Dedifferentiated amniotic fluid mesenchymal stem cell (primary cell): ENCODE data around the gene GTF2IRD1.
"Not testable (repeated sequence)": the region's sequence is repeated elsewhere in the genome, so short reads cannot be mapped to it uniquely, and the experiment has no call there.

Experiments used
- DNase-seq: peaks from one replicate; pipeline ENCODE4 v3.0.0-alpha.2; 2016; ENCODE audit errors: extremely low spot score

GTF2IRD1 gene

DNA sequence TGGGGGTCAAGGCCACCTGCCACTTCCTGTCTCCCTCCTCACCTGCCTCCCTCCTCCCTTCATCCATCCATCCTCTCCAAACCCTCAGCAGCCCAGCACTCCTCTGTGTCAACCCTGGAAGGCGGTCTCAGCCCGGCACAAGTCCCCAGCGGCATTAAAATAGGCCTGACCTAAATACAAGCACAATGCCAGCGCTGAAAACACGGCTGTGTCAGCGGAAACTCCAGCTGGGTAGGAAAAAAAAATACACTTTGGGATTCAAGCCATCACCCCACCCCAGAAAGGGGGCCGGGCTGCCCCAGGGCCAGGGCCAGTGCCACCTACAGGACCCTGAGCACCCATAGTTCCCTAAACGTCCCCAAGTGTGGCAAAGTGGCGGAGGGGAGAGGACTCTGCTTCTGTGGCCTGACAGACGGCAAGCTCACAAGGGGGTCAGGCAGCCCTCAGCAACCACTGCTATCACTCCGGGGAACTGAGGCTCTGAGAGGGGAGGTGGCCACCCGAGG lies 22.7 kb upstream of the GTF2IRD1 start:
- no peak for DNase-seq

DNA sequence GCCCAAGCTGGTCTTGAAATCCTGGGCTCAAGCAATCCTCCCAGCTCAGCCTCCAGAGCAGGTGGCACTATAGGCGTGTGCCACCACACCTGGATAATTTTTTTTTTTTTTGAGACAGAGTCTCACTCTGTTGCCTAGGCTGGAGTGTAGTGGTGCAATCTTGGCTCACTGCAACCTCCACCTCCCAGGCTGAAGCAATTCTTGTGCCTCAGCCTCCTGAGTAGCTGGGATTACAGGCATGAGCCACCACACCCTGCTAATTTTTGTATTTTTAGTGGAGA lies 16.5 kb upstream of the GTF2IRD1 start:
- DNase-seq = not testable (repeated sequence)

DNA sequence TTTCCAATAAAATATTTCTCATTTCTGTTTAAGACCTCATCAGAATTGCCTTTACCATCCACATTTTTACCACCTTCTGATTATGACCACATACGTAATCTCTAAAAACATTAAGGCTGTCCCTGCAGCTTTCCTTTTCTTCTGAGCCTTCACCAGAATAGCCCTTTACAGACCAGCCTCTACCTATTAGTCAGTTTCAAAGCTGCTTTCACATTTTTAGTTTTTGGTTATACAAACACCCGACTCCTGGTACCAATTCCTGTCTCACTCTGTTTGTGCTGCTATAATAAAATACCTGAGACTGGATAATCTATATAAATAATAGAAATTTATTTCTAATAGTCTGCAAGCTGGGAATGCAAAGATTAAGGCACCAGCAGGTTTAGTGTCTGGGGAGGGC lies 15.4 kb upstream of the GTF2IRD1 start:
- DNase-seq = no peak

DNA sequence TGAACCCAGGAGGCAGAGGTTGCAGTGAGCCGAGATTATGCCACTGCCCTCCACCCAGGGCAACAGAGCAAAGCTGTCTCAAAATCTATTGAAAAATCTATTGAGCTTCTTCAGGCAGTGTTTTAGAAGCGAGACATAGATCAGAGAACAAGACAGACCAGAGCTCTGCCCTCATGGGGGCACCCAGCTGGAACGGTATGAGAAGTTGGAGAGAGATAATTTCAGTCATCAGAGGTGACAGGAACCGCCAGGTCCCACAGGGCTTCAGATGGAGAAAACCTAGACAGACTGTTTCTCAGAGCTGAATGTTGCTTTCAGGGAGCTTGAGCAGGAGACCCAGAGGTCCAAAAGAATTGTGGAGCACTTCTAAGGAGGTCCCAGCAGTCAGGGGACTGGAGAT lies 14.2 kb upstream of the GTF2IRD1 start:
- no peak for DNase-seq

DNA sequence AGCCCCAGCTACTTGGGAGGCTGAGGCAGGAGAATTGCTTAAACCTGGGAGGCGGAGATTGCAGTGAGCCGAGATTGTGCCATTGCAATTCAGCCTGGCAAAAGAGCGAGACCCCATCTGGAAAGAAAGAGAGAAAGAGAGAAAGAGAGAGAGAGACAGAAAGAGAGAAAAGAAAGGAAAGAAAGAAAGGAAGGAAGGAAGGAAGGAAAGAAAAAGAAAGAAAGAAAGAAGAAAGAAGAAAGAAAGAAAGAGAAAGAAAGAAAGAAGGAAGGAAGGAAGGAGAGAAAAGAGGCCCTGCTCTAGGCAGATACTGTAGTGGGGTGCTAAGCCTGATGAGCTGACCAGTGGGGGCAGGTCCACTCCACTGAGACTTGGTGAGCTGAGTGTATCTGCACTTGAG lies 13.6 kb upstream of the GTF2IRD1 start:
- not testable (repeated sequence) for DNase-seq

DNA sequence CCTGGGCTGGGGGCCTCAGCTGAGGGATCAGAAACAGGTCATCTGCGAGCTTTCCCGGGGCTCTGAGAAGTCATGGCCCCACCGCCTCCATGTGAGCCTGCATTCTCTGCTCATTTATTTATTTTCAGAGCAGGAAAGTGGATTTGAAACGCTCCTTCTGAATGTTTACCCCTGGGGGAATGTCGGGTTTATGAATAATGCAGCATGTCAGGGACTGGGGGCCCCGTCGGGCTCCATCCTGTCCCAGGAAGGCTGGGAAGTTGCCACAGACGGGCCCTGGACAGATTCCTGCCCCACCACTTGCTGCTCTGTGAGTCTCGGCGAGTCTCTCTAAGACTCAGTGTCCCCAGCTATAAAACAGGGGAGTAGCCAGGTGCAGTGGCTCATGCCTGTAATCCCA lies 11.9 kb upstream of the GTF2IRD1 start:
- no peak for DNase-seq

DNA sequence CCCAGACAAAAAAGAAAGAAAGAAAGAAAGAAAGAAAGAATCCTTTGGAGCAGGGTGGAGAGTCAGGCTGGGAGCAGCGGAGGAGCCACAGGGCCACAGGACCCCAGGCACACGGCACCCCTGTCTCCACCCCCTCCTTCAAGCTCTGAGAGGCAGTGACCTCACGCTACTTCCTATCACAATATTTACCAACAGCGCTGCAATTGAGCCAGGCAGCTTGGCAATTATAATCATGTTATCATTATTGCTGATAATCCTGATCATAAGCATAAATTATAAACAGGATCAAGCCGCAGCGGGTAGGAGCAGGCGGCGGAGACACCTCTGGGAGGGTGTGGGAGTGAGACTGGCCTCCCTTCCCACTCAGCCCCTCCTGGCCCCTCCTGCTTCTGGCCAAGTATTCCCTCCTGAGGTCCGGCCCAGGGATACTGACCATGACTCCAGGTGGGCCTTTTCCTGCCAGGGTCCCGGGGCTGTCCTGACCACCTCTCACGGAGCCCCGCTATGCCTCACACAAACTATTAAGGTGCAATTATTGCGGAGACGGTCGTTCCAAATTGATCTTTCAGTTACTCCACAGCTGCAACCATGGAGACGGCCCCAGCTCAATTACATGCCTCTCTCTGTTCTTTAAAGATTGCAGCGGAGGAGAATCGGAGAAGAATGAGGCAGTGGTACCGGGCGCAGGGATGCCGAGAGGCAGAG lies 10.0 kb upstream of the GTF2IRD1 start:
- no peak for DNase-seq

DNA sequence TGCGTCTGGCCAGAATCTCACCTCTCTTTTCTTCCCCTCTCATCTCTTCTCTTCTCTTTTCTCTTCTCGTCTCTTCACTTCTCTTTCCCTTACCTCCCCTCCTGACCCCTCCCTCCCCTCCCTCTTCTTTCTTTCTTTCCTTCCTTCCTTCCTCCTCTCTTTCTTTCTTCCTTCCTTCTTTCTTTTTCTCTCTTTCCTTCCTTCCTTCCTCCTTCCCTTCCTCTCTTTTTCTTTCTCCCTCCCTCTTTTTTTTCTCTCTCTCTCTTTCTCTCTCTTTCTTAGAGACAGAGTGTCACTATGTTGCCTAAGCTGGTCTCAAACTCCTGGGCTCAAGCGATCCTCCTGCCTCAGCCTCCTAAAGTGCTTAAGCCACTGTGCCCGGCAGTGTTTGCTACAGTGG lies 4.6 kb upstream of the GTF2IRD1 start:
- DNase-seq = no peak

DNA sequence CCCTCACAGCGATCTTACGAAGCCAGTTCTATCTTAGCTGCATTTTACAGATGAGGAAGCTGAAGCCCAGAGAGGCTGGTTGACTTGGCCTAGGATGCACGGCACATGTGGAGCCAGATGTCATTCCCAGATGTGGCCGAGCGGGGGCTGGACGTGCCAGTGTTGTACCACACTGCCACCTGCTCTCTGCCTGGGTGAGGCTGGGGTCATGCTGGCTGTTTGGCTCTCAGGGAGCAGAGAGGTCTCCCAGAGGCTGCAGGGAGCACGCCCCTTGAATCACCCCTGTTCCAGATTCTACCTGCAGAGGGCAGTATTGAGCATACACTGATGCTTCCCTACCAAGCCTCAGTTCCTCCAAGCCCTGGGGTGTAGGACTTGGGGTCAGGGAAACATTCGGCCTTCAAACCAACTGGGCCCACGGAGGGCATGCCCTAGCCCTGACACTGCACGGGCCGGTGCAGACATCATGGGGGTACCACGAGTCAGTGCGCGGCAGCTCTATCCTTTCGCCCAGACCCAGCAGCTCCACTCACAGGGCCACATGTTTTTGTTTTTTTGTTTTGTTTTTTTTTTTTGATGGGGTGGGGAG lies 3.8 kb upstream of the GTF2IRD1 start:
- no peak for DNase-seq

DNA sequence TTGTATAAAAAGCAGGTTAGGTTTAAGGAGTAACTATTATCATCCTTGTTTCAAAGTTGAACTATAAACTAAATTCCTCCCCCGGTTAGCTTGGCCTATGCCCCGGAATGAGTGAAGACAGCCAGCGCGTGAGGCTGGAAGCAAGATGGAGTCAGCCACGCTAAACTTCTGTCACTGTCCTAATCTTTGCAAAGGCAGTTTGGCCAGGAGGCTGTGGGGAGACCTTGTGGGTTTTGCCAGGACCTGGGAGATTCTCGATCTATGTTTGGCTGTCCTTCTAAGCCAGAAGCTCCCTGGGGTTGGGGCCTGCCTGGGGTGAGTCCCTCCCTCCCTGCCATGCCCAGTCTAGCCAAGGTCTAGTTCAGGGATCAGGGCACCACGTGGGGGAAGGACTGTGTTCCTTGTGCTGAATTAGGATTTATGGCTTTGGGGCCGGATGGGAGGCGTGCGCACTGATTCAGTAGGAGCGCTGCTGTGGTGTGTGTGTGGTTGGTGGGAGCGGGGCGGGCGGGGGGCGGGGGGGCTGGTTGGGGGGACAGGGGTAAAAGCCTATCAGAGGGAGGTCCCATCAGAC lies 871 bp upstream of the GTF2IRD1 start:
- DNase-seq = no peak

DNA sequence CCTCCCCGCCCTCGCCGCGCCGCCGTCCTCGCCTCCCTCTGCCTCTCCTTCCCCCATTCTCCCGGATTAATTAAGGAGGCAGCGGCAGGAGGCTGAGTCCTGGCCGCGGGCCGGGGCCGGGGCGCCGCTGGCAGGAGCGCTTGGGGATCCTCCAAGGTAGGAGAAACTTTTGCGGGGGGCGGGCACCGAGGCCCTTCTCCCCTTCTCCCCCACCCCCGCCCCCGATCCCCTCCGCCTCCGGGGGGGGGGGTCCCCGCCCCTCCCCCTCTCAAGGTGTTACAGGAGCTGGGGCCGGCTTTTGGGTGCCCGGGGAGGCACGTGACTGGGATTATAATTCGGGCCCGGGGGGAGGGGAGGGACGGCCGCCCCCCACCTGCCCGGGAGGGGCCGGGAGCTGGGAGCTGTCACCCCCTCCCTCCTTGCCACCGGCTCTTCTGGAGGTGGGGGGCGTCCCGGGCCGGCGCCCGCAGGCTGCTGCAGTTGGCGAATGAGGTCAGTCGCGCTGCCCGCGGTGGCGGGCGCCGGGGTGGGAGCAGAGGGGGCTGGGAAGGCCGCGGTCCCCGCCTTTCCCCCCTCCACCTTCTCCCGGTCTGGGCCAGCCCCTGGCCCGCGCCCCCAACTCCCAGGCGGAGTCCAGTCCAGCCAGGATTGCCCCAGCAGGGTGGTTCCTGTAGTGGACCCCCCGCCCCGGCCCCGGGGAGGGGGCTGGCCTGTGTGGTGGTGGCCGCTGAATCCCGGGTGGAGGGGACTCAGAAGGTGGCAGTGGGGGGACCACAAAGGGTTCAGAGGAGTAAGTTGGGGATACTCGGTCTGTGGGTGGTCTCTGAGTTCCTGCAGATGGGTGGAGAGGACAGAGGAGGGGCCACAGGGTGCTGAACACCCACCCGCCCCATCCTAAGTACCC lies 567 bp downstream of the GTF2IRD1 start:
- no peak for DNase-seq

DNA sequence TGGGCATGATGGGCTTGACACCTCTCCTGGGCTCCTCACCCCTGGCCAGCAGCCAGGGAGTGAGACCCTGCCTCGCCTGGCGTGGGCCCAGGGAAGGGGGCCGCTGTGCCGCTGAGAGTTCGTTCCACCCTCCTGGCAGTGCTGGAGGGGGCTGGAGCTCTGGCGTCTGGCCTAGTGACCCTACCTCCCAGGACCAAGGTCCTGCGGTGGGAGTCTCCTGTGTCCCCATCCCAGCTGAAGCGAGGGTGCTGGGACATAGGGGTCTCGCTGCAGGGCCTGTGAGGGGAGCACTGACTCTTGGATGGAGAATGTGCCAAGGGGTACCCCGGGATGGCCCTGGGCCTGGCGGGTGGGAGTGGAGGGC lies 1.2 kb downstream of the GTF2IRD1 start:
- no peak for DNase-seq

DNA sequence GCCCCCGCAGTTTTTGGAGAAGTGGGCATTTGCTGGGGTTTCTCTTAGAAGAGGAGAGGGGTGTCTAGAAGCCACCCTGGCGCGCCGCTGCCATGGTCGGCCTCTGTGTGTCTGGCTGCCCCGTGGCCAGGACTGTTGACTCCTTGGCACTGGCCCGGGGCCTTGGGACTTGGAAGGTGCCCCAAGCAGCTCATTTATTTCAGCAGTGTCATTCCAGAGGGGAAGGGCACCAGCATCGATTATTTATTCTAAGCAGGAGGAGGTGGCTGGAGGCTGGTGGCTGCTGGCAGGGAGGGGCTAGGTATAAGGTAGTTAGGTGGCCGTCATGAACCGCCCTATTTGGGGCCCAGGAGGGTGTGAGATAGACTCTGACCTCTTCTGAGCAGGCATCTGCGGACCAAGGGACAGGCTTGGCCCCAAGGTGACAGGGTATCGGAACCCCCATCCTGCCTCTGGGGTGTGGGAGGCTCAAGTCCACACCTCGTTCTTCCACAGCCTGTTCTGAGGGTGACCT lies 1.6 kb downstream of the GTF2IRD1 start:
- no peak for DNase-seq

DNA sequence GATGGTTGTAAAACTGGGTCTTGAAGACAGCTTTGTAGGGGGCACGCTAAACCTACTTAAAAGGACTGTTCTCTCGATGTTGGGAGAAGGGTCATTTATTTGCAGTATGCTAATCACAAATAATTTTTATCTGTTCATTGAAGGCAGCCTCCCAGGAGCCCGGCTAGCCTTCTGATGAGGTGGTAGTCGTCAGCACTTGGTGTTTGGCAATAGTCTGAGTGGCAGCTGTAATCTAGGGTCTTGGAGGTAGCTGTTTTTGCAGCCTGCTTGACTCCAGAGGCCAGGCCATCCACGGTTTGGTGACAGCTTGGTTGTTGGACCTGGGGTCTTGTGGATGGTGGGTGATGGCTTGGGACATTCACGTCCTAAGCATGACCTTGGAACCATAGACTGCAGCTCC lies 2.2 kb downstream of the GTF2IRD1 start:
- no peak for DNase-seq

DNA sequence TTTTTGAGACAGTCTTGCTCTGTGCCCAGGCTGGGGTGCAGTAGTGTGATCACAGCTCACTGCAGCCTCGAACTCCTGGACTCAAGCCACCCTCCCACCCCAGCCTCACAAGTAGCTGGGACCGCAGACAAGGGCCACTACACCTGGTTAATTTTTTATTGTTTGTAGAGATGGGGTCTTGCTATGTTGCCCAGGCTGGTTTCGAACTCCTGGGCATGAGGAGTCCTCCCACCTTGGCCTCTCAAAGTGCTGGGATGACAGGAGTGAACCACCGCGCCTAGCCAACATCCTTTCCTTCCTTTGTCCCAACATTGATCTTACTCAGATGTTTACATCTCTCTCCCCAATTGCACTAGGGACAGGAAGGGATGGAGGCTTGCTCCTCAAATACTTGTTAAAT lies 3.3 kb downstream of the GTF2IRD1 start:
- DNase-seq = no peak

DNA sequence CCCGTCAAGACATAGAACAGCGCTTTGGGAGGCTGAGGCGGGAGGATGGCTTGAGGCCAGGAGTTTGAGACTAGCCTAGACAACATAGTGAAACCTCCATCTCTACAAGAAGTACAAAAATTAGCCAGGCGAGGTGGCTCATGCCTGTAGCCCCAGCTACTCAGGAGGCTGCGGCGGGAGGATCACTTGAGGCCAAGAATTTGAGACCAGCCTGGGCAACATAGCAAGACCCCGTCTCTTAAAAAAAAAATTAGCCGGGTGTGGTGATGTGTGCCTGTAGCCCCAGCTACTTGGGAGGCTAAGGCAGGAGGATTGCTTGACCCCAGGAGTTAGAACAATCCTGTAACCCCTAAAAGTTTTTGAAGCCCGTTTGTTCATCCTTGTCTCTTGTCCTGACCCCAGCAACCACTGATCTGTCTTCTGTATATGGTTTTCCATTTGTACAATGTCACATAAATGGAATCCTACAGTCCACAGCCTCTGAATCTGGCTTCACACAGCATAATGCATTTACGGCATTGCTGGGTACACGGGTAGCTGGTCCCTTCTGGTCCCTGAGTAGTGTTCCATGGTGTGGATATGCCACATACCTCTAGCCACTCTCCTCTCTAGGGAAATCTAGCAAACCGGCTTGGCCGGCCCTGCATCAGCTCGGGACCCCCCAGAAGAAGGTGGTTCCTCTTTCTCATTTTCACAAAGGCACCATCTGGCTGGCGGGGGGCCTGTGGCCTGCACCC lies 8.4 kb downstream of the GTF2IRD1 start:
- DNase-seq = no peak

DNA sequence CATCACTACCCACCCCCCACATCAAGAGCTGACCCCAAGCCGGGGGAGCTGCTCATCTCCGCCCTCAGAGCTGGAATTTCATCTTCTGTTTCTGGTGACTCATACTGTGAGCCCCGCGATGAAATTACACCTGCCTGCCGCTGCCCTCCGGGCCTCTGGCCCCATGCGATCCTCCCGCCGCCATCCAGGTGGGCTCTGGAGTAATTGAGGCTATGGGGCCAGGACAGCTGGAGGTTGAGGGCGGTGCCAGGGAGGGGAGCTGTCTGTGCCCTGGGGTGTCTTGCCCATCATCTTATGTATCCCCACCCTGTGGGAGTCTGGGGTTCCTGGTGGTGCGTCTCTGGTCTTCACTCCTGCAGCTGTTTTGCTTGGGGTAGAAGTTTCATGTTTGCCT lies 9.0 kb downstream of the GTF2IRD1 start:
- DNase-seq = no peak

DNA sequence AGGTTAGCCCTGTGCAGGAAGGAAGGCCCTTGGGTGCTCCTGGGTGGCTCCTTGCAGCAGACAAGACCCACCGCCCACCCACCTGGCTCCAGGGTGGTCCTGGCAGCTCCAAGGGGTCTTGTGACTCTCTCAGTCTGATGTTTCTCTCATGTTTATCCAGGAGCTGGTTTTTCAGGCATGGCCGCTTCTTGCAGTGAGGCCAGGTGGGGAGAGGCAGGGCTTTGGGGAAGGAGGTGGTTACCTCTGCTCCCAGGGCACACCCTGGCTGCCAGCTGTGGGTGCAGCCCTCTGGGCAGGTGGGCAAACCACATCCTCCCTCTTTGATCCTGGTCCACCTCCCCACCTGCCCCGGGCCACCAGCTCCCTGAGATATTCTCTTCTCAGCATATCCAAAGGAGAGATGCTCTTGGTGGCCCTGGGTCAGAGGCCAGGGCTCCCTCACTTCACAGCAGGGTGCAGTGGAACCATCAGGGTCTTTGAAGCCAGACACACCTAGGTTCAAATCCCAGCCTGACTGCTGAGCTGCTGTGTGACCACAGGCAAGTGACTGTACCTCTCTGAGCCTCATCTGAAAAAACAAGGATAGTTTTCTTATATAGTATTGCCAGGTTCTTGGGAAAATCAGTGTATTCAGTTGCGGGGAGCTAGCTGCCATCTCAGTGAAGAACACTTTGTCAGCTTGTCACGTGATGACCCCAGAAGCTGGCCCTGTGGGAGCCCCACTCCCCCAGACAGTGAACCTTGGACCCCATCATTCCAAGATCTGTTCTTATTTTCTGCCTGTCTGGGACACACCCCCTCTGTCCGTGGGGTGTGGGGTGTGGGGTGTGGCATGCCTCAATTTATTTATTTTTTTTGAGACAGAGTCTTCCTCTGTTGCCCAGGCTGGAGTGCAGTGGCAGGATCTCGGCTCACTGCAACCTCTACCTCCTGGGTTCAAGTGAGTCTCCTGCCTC lies 11.5 kb downstream of the GTF2IRD1 start:
- no peak for DNase-seq

DNA sequence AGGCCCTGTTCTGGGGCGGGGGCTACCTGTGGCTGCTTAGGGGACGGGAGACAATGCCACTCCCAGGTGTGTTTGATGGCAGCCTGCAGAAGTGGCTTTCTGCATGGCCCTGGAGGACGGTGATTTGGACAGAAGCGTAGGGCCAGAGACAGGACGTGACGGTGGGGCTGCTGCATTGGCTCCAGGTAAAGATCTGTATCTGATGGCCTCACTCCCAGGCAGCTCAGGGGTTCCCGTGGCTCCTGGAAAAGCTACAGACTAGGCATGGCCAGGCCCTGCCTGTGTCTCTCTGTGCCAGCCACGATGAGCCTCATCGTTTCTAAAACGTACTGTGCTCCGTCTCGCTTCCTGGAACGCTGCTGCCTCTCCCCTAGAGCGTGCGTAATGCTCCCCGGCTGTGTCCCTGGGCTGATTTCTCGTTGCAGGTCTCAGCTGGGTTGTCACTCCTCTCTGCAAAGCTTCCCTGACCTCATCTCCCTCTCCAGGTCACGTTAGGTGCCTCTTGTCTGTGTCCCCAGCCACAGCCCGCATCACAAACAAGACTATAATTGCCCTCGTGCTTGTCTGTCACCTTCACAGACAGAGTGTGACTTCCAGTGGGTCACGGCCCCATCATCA lies 12.6 kb downstream of the GTF2IRD1 start:
- DNase-seq = no peak

DNA sequence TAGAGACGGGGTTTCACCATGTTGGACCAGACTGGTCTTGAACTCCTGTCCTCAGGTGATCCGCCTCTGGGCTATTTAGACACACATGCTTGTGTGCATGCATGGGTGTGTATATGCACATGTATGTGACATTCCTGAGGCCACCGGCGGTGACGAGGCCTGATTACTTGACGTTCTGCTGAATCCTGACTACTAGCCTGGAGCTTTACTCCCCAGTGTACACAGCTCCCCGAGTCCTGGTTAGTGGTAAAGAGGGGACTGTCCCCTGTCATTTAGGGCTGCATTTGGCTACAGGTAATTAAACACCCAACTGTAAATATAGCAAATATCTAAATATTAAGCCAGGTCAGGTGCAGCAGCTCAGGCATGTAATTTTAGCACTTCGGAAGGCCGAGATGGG lies 14.2 kb downstream of the GTF2IRD1 start:
- no peak for DNase-seq
